A549 (cell line): ENCODE data around the gene ACSL5. TPM values are rescaled to one million over a fixed set of nuclear protein-coding genes. Genes with fewer than 3 reads are reported as not detected.
"Not testable (repeated sequence)": the region's sequence is repeated elsewhere in the genome, so short reads cannot be mapped to it uniquely, and the experiment has no call there.

Experiments used
- ATAC-seq, 2 experiments: fragments of 200-7000 bp in 1 of 2; fragments of >200 bp in 1 of 2; cut with Nextera tagmentation in 1 of 2; cut with Tn5 transposase in 1 of 2; 3 replicates each; pipeline versions ENCODE4 v1.8.0 to v1.9.1; 2018 to 2020; ENCODE audit warnings: mild to moderate bottlenecking in 1 of 2, moderate library complexity in 1 of 2
- CTCF ChIA-PET: fragments of 300-600 bp; sonication (Branson Sonifier 250); formaldehyde crosslinking; extraction: SDS; loops from one replicate; lab custom pipeline; 2021; ENCODE audit warnings: antibody characterized with exemption, inconsistent platforms; lab: Yijun Ruan, JAX
- POLR2A ChIA-PET: fragments of 350-600 bp; formaldehyde crosslinking; extraction: SDS; loops from one replicate; lab custom pipeline; 2021; ENCODE audit warnings: antibody characterized with exemption, inconsistent platforms; lab: Yijun Ruan, JAX
- DNase-seq, 2 experiments: peaks; one replicate each; pipeline versions ENCODE4 v3.0.0 to v3.0.0-alpha.2; 2011 to 2016; ENCODE audit warnings: low read depth in 1 of 2, low spot score in 1 of 2
- FAIRE-seq: peaks from 2 replicates; lab custom pipeline; 2011; peaks lifted over from hg19 to GRCh38; lab: Jason Lieb, UNC
- H3K27ac ChIP-seq, 2 experiments: fragments of >200 bp; sonication (Bioruptor Twin); formaldehyde crosslinking; 3 replicates each; pipeline ENCODE4 v1.5.1; 2016 to 2017
- H3K4me1 ChIP-seq: fragments of >200 bp; sonication (Bioruptor Twin); formaldehyde crosslinking; 3 replicates; pipeline ENCODE4 v1.6.1; 2016
- H3K4me2 ChIP-seq: fragments of >200 bp; sonication (Bioruptor Twin); formaldehyde crosslinking; 3 replicates; pipeline ENCODE4 v1.6.1; 2016
- H3K4me3 ChIP-seq: fragments of >200 bp; sonication (Bioruptor Twin); formaldehyde crosslinking; 3 replicates; pipeline ENCODE4 v1.5.1; 2016
- H3K9me3 ChIP-seq: fragments of >200 bp; sonication (Bioruptor Twin); formaldehyde crosslinking; 3 replicates; pipeline ENCODE4 v1.6.1; 2016
- BHLHE40 ChIP-seq: IDR thresholded peaks from 2 replicates; pipeline ENCODE4 v1.6.1; 2012; ENCODE audit warnings: low read depth, low read length, inconsistent platforms
- CBX2 ChIP-seq: fragments of 200-600 bp; sonication (generic); IDR thresholded peaks from 2 replicates; pipeline ENCODE4 v1.6.1; 2016; ENCODE audit warnings: low read depth, mild to moderate bottlenecking, borderline replicate concordance
- CEBPB ChIP-seq, 2 experiments: fragments of >200 bp in 1 of 2; sonication (Bioruptor Twin) in 1 of 2; formaldehyde crosslinking in 1 of 2; IDR thresholded peaks; 2 replicates each; pipeline ENCODE4 v1.6.1; 2012 to 2016
- CHD4 ChIP-seq: fragments of 200-600 bp; sonication (generic); IDR thresholded peaks from 2 replicates; pipeline ENCODE4 v1.6.1; 2016; ENCODE audit warnings: antibody characterized with exemption, mild to moderate bottlenecking, borderline replicate concordance
- EHMT2 ChIP-seq: fragments of 200-600 bp; sonication (generic); IDR thresholded peaks from 2 replicates; pipeline ENCODE4 v1.6.1; 2016; ENCODE audit warnings: antibody characterized with exemption, low read depth, mild to moderate bottlenecking, moderate library complexity
- FOSL2 ChIP-seq, 2 experiments: fragments of 450-650 bp in 1 of 2; fragments of >200 bp in 1 of 2; sonication (Bioruptor Twin) in 1 of 2; formaldehyde crosslinking; IDR thresholded peaks; 2 replicates each; pipeline versions ENCODE4 v1.5.0 to v1.6.1; 2016 to 2020; ENCODE audit warnings: mild to moderate bottlenecking in 1 of 2, moderate library complexity in 1 of 2
- HDAC2 ChIP-seq: fragments of 200-600 bp; sonication (generic); IDR thresholded peaks from 2 replicates; pipeline ENCODE4 v1.6.1; 2016
- HES2 ChIP-seq: fragments of >200 bp; sonication (Bioruptor Twin); formaldehyde crosslinking; IDR thresholded peaks from 2 replicates; pipeline ENCODE4 v1.6.1; 2016
- JUNB ChIP-seq: fragments of >200 bp; sonication (Bioruptor Twin); formaldehyde crosslinking; IDR thresholded peaks from 2 replicates; pipeline ENCODE4 v1.6.1; 2016
- KDM1A ChIP-seq: fragments of 200-600 bp; sonication (generic); IDR thresholded peaks from 2 replicates; pipeline ENCODE4 v1.6.1; 2016; ENCODE audit warnings: low read depth, mild to moderate bottlenecking
- MAX ChIP-seq: IDR thresholded peaks from 2 replicates; pipeline ENCODE4 v1.6.1; 2012
- MYC ChIP-seq: IDR thresholded peaks from 2 replicates; pipeline ENCODE4 v1.6.1; 2012; ENCODE audit warnings: mild to moderate bottlenecking, inconsistent platforms, low read length, improper control_type of control experiment, borderline replicate concordance
- NR3C1 ChIP-seq: fragments of >200 bp; sonication (Bioruptor Twin); formaldehyde crosslinking; IDR thresholded peaks from 3 replicates; pipeline ENCODE4 v1.6.1; 2017
- POLR2AphosphoS2 ChIP-seq: conservative IDR thresholded peaks from 2 replicates; pipeline ENCODE4 v1.6.1; 2012; ENCODE audit warnings: low read length, improper control_type of control experiment, inconsistent platforms
- RARB ChIP-seq: fragments of 250-450 bp; sonication (Bioruptor Pico); IDR thresholded peaks from 2 replicates; pipeline ENCODE4 v1.8.0; 2021; ENCODE audit warnings: mild to moderate bottlenecking, moderate library complexity
- REST ChIP-seq: fragments of 200-600 bp; sonication (generic); IDR thresholded peaks from 2 replicates; pipeline ENCODE4 v1.6.1; 2016; ENCODE audit warnings: antibody characterized with exemption, mild to moderate bottlenecking, moderate library complexity
- RFX5 ChIP-seq: fragments of 450-650 bp; IDR thresholded peaks from 2 replicates; pipeline ENCODE4 v1.7.1; 2014; ENCODE audit warnings: antibody characterized with exemption, mild to moderate bottlenecking, moderate library complexity
- ZC3H11A ChIP-seq: fragments of 450-650 bp; IDR thresholded peaks from 2 replicates; pipeline ENCODE4 v1.6.1; 2014; ENCODE audit warnings: antibody characterized with exemption, mild to moderate bottlenecking
- ZFP36 ChIP-seq: fragments of 450-650 bp; IDR thresholded peaks from 2 replicates; pipeline ENCODE4 v1.6.1; 2014; ENCODE audit warnings: borderline replicate concordance; ENCODE audit not compliant: partially characterized antibody
- ZSCAN20 ChIP-seq: fragments of 250-450 bp; sonication (Bioruptor Pico); IDR thresholded peaks from 2 replicates; pipeline ENCODE4 v1.8.0; 2022; ENCODE audit warnings: mild to moderate bottlenecking, moderate library complexity
- WGBS: methylation state at CpG from one replicate; pipeline ENCODE4 v1.1.6; 2017; ENCODE audit errors: missing lambda C conversion rate; 5-methylcytosine and 5-hydroxymethylcytosine counted together
- polyA plus RNA-seq, 4 experiments: library from polyadenylated mRNA; depleted of rRNA in 3 of 4; stranded (reverse); fragments of >200 nt; fragmentation: RNase III in 1 of 4; extraction: RNeasy Plus Mini Kit Qiagen cat#74134 plus additional on column Dnase treatment in 1 of 4; gene quantifications; 2 replicates in 3 of 4; 3 replicates in 1 of 4; pipeline ENCODE4 v1.2.3, GENCODE V29; 2011 to 2017

The ACSL5 gene
- polyA plus RNA-seq, 2 of the 4 experiments (the other 2 are of a cell fraction) = 0.15 to 0.25 TPM

GRCh38 chr10:112370424-112370819 lies 3.5 kb upstream of the ACSL5 start (continued):
- TF ChIP-seq CEBPB (IDR thresholded peaks at IDR 0.05) = no peak
- TF ChIP-seq, all 56 proteins: peak for 0

GRCh38 chr10:112371326-112371725 lies 2.6 kb upstream of the ACSL5 start:
- FAIRE-seq, DNase-seq, H3K9me3 ChIP-seq, H3K4me1 ChIP-seq, POLR2A ChIA-PET, ATAC-seq, H3K27ac ChIP-seq, H3K4me2 ChIP-seq, H3K4me3 ChIP-seq: not testable (repeated sequence)
- 79% methylated on average over 8 of the region's 13 CpGs for WGBS
- CTCF ChIA-PET = interaction anchor here (2.0 kb wide), 1 partner anchor 19 kb away, joined by 4 read pairs; no protein-coding TSS in a partner anchor

- 75% methylated on average over 11 of the region's 11 CpGs for WGBS
- CTCF ChIA-PET = interaction anchor here (0.6 to 2.0 kb wide), 2 partner anchors 20 to 649 kb away, joined by 3 to 4 read pairs; no protein-coding TSS in a partner anchor
- POLR2A ChIA-PET, DNase-seq, H3K9me3 ChIP-seq, H3K4me1 ChIP-seq, H3K27ac ChIP-seq, H3K4me3 ChIP-seq, FAIRE-seq, H3K4me2 ChIP-seq, ATAC-seq: not testable (repeated sequence)
These were observed 1.6 kb upstream of the ACSL5 start for GRCh38 chr10:112372182-112372810.

- 77% methylated on average over 8 of the region's 8 CpGs for WGBS
- no peak for FAIRE-seq
- no peaks in the 10 kb centered on the region for H3K4me1 ChIP-seq
- no peak overlapping the region for H3K27ac ChIP-seq
- CTCF ChIA-PET = interaction anchor here (0.7 to 1.6 kb wide), 4 partner anchors 10 to 54 kb away, joined by 3 to 5 read pairs (median 3); no protein-coding TSS in a partner anchor
- TF ChIP-seq CHD4 (no peak), HDAC2 (no peak), HES2 (no peak), RARB (no peak)
- TF ChIP-seq, all 56 proteins: peak for 0
- POLR2A ChIA-PET = no interaction called here
- Histone ChIP-seq H3K4me2 (no peak overlapping the region), H3K4me3 (no peak overlapping the region), H3K9me3 (no peaks in the 10 kb centered on the region)
- ATAC-seq (no peak; a peak in 1 of 6 replicates), DNase-seq (no peak)
These were observed 1.0 kb downstream of the ACSL5 start for GRCh38 chr10:112374724-112375541.

- FAIRE-seq (no peak), ATAC-seq (no peak; a peak in 1 of 6 replicates), DNase-seq (no peak)
- no peaks in the 10 kb centered on the region for H3K4me1 ChIP-seq
- H3K9me3 ChIP-seq = no peaks in the 10 kb centered on the region
- ChIA-PET CTCF (interaction anchor here (0.7 to 1.0 kb wide), 3 partner anchors 10 to 54 kb away, joined by 3 to 5 read pairs (median 4); no protein-coding TSS in a partner anchor), POLR2A (no interaction called here)
- 67% methylated on average over 16 of the region's 16 CpGs for WGBS
- no peak overlapping the region; a peak in 1 of 6 replicates for H3K27ac ChIP-seq
- H3K4me3 ChIP-seq = no peak overlapping the region
- H3K4me2 ChIP-seq = no peak overlapping the region
- TF ChIP-seq POLR2AphosphoS2 (no peak), ZC3H11A (no peak), REST (no peak), KDM1A (no peak), CHD4 (no peak), NR3C1 (no peak), CBX2 (no peak), ZFP36 (no peak), MAX (no peak), HES2 (no peak), EHMT2 (no peak), ZSCAN20 (CRISPR knock-in tag) (no peak), RFX5 (no peak), MYC (no peak), JUNB (no peak), BHLHE40 (no peak), FOSL2 (IDR thresholded peaks at IDR 0.05) (no peak), FOSL2 (CRISPR knock-in tag; IDR thresholded peaks at IDR 0.05) (no peak)
These were observed 1.9 kb downstream of the ACSL5 start for GRCh38 chr10:112375721-112376395.
